Loucy (cell line): ENCODE measurements around the gene ZNF138.

Source experiments
- H2AFZ ChIP-seq: fragments of 200-600 bp; sonication (generic); 2 replicates; pipeline ENCODE4 v1.6.0; 2016; ENCODE audit warnings: antibody characterized with exemption, mild to moderate bottlenecking, low read length, moderate library complexity
- H3F3A ChIP-seq: fragments of 200-600 bp; 2 replicates; pipeline ENCODE4 v1.6.0; 2016; ENCODE audit warnings: antibody characterized with exemption, low read depth, mild to moderate bottlenecking
- H3K27me3 ChIP-seq: fragments of 200-600 bp; sonication (generic); 2 replicates; pipeline ENCODE4 v1.6.1; 2014; ENCODE audit warnings: low read length, mild to moderate bottlenecking; ENCODE audit not compliant: insufficient read depth, poor library complexity, severe bottlenecking
- H3K36me3 ChIP-seq: fragments of 200-600 bp; sonication (generic); 2 replicates; pipeline ENCODE4 v1.6.1; 2016; ENCODE audit warnings: low read length; ENCODE audit not compliant: insufficient read depth
- H3K4me1 ChIP-seq: fragments of 200-600 bp; sonication (generic); 2 replicates; pipeline ENCODE4 v1.5.1; 2014; ENCODE audit warnings: low read length, mild to moderate bottlenecking; ENCODE audit not compliant: insufficient read depth, poor library complexity, severe bottlenecking
- H3K4me2 ChIP-seq: fragments of 200-600 bp; sonication (generic); 2 replicates; pipeline ENCODE4 v1.6.0; 2014; ENCODE audit warnings: antibody characterized with exemption, low read length, low read depth, mild to moderate bottlenecking; ENCODE audit not compliant: poor library complexity, severe bottlenecking
- H3K4me3 ChIP-seq: fragments of 200-600 bp; sonication (generic); 2 replicates; pipeline ENCODE4 v1.5.1; 2014; ENCODE audit warnings: low read length, mild to moderate bottlenecking, mixed read lengths; ENCODE audit not compliant: poor library complexity, severe bottlenecking
- H3K79me2 ChIP-seq: fragments of 200-600 bp; sonication (generic); 2 replicates; pipeline ENCODE4 v1.6.1; 2014; ENCODE audit warnings: low read length; ENCODE audit not compliant: insufficient read depth
- H3K9ac ChIP-seq: fragments of 200-600 bp; sonication (generic); 2 replicates; pipeline ENCODE4 v1.6.0; 2014; ENCODE audit warnings: mild to moderate bottlenecking, low read depth, low read length, moderate library complexity; ENCODE audit not compliant: poor library complexity, severe bottlenecking
- H3K9me2 ChIP-seq: fragments of 200-600 bp; sonication (generic); replicated peaks from 2 replicates; pipeline ENCODE4 v1.6.1; 2016; ENCODE audit warnings: low read depth, low read length, mixed read lengths
- H3K9me3 ChIP-seq: fragments of 200-600 bp; sonication (generic); 2 replicates; pipeline ENCODE4 v1.6.1; 2014; ENCODE audit warnings: mild to moderate bottlenecking, antibody characterized with exemption, low read length, low read depth; ENCODE audit not compliant: insufficient read depth
- H4K20me1 ChIP-seq: fragments of 200-600 bp; sonication (generic); 2 replicates; pipeline ENCODE4 v1.6.0; 2014; ENCODE audit warnings: antibody characterized with exemption, low read length, mild to moderate bottlenecking; ENCODE audit not compliant: insufficient read depth, poor library complexity, severe bottlenecking
- CTCF ChIP-seq: fragments of 200-600 bp; sonication (generic); conservative IDR thresholded peaks from 2 replicates; pipeline ENCODE4 v1.5.1; 2014; ENCODE audit warnings: mild to moderate bottlenecking, antibody characterized with exemption, low read length
- EZH2phosphoT487 ChIP-seq: fragments of 200-600 bp; IDR thresholded peaks from 2 replicates; pipeline ENCODE4 v1.6.1; 2018; ENCODE audit warnings: antibody characterized with exemption, mild to moderate bottlenecking, moderate library complexity, borderline replicate concordance

The ZNF138 gene

GRCh38 chr7:64868499-64868898 lies 74.3 kb downstream of the ZNF138 start:
- TF ChIP-seq EZH2phosphoT487 (no peak), CTCF (no peak)
- Histone ChIP-seq H3K36me3 (no peaks in the 10 kb centered on the region), H3K9ac (no peak overlapping the region), H3K4me3 (no peak overlapping the region), H2AFZ (no peak overlapping the region), H3K27me3 (no peaks in the 10 kb centered on the region), H3K79me2 (no peaks in the 10 kb centered on the region), H3F3A (no peaks in the 10 kb centered on the region), H3K4me1 (no peaks in the 10 kb centered on the region), H3K4me2 (no peak overlapping the region), H3K9me3 (peaks cover 5% of the 10 kb centered on the region; the same call in 1 of the 2 replicates), H3K9me2 (no peaks in the 10 kb centered on the region), H4K20me1 (no peaks in the 10 kb centered on the region)

DNA sequence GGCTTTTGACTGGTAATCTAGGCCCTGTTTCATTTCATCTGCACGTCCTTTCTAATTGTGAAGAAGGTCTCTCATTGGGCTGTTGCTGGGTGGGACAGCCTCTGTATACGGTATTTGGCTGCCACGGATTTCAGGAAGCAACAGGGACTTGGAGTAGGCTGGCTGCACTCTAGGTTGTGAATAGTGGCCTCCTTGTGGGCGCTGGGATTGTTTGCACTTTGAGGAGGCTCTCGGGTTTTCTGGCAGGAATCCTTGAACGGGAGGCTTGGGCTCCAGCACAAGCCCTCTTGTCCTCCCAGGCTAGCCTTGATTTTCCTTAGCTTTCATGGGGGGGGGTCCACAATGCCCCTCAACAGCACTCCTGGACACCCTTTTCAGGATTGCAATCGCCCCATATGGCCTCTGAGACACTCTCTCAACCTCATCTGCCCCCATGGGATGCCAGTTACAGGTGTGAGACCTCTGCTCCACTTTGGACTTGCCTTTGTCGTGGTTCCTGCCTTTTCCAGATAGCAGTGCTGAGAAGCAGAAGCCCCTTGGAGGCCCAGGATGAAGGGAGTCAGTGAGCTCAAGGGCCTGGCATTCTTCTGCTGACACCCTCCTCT lies 75.0 kb downstream of the ZNF138 start:
- no peak for TF ChIP-seq CTCF
- no peak for TF ChIP-seq EZH2phosphoT487
- H3K9me2 ChIP-seq, result no peaks in the 10 kb centered on the region
- no peaks in the 10 kb centered on the region for H4K20me1 ChIP-seq

DNA sequence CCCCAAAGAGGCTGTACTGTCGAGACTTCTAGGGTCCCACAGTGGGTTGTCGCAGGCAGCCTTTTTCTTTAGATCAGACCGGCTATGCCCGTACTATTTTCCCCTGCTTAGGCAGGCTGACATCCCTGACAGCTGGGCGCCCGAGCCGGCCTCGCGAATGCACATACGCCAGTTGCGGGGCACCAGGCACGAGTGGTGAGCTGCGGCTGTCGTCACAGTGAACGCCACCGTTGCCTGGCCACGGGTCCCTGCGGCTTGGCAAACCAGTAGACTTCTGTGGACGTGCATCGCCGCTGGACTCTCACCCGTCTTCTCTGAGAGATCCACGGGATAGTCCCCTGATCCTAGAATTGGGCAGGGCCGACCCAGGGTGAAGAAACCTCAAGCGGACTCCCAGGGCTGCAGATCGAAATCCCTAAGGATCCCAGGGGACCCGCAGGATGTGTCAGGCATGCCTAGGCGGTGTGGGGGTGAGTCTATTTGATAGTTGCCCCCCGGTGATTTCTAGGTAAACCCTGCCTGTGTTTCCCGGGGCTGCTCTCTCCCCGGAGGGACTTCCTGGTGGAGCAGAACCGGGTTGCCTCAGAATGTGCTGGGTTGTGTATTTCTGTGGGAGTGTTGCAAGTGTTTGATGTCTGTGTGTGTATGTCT lies 75.8 kb downstream of the ZNF138 start:
- H3K79me2 ChIP-seq, result no peaks in the 10 kb centered on the region
- H2AFZ ChIP-seq, result no peak overlapping the region
- H3F3A ChIP-seq, result no peaks in the 10 kb centered on the region
- no peak for TF ChIP-seq CTCF
- TF ChIP-seq EZH2phosphoT487, result no peak
- H3K9me3 ChIP-seq, result peaks cover 5% of the 10 kb centered on the region; the same call in 1 of the 2 replicates
- no peak overlapping the region for H3K4me2 ChIP-seq
- H3K9me2 ChIP-seq, result no peaks in the 10 kb centered on the region
- H3K27me3 ChIP-seq, result no peaks in the 10 kb centered on the region
- H3K4me3 ChIP-seq, result no peak overlapping the region
- H4K20me1 ChIP-seq, result no peaks in the 10 kb centered on the region
- H3K36me3 ChIP-seq, result no peaks in the 10 kb centered on the region
- H3K9ac ChIP-seq, result no peak overlapping the region
- H3K4me1 ChIP-seq, result no peaks in the 10 kb centered on the region

More for the DNA sequence above, 75.0 kb downstream of the ZNF138 start:
- Histone ChIP-seq H3F3A (no peaks in the 10 kb centered on the region), H3K4me3 (no peak overlapping the region), H2AFZ (no peak overlapping the region), H3K9ac (no peak overlapping the region), H3K4me1 (no peaks in the 10 kb centered on the region), H3K27me3 (no peaks in the 10 kb centered on the region), H3K79me2 (no peaks in the 10 kb centered on the region), H3K9me3 (peaks cover 5% of the 10 kb centered on the region; the same call in 1 of the 2 replicates), H3K36me3 (no peaks in the 10 kb centered on the region), H3K4me2 (no peak overlapping the region)
